ENCODE data around the gene TOMM40L. TPM values are rescaled to one million over a fixed set of nuclear protein-coding genes. Genes with fewer than 3 reads are reported as not detected.

The TOMM40L gene
- total RNA-seq, 1 experiment from 2014 or later: 6.7 TPM

DNA sequence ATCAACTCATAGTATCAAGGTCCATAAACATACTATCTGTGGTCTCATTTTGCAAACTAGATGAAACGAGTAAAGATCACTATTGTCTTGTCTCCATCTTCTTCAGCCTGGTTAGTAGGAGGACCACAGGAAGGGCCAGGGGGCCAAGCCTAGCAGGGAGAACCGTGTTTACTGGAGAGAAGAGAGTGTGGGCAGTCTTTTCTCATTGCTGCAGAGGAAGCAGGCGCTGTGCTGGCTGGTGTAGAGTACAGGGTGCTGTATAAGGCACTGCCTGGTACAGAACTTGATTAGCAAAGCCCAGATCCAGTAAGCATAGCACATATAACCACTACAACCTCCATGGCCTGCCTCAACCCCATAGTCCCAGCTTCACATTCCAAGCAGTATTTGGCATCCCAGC lies 38.5 kb upstream of the TOMM40L start:
- no peak overlapping the region for H3K4me3 ChIP-seq
- H2AFZ ChIP-seq: no peak overlapping the region
- H3K27me3 ChIP-seq (ENCODE audit: insufficient read depth, low read depth): no peaks in the 10 kb centered on the region
- no peaks in the 10 kb centered on the region for H4K20me1 ChIP-seq (ENCODE audit: insufficient read depth)
- POLR2A ChIA-PET (ENCODE audit: unreplicated experiment): no interaction called here
- no peaks in the 10 kb centered on the region for H3K9me2 ChIP-seq (ENCODE audit: insufficient read depth)
- no peak overlapping the region for H3K27ac ChIP-seq
- intact Hi-C loops (cut with micrococcal nuclease; ENCODE audit: unreplicated experiment): no loop called here
- H3K9me3 ChIP-seq (ENCODE audit: insufficient read depth, low read depth): no peaks in the 10 kb centered on the region
- H3K4me1 ChIP-seq (replicated peaks; ENCODE audit: insufficient read depth): peaks cover 5% of the 10 kb centered on the region
- CTCF ChIA-PET: interaction anchor here (0.5 kb wide), 1 partner anchor 195 kb away, joined by 6 read pairs; no protein-coding TSS in a partner anchor
- TF ChIP-seq, protein P1, sequence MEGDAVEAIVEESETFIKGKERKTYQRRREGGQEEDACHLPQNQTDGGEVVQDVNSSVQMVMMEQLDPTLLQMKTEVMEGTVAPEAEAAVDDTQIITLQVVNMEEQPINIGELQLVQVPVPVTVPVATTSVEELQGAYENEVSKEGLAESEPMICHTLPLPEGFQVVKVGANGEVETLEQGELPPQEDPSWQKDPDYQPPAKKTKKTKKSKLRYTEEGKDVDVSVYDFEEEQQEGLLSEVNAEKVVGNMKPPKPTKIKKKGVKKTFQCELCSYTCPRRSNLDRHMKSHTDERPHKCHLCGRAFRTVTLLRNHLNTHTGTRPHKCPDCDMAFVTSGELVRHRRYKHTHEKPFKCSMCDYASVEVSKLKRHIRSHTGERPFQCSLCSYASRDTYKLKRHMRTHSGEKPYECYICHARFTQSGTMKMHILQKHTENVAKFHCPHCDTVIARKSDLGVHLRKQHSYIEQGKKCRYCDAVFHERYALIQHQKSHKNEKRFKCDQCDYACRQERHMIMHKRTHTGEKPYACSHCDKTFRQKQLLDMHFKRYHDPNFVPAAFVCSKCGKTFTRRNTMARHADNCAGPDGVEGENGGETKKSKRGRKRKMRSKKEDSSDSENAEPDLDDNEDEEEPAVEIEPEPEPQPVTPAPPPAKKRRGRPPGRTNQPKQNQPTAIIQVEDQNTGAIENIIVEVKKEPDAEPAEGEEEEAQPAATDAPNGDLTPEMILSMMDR (conservative IDR thresholded peaks at IDR 0.05): no peak
- no peak for TF ChIP-seq EZH2 (IDR thresholded peaks at IDR 0.05; ENCODE audit: low read depth)
- no peaks in the 10 kb centered on the region; the same call in 1 of the 2 replicates for H3F3A ChIP-seq (ENCODE audit: insufficient read depth, low read depth)
- BruUV-seq (replicated peaks): no TSS peak
- no peaks in the 10 kb centered on the region for H3K79me2 ChIP-seq (ENCODE audit: low read depth)
- H3K36me3 ChIP-seq (ENCODE audit: low read depth): no peaks in the 10 kb centered on the region
- no peak for DNase-seq
- no peak overlapping the region for H3K4me2 ChIP-seq

DNA sequence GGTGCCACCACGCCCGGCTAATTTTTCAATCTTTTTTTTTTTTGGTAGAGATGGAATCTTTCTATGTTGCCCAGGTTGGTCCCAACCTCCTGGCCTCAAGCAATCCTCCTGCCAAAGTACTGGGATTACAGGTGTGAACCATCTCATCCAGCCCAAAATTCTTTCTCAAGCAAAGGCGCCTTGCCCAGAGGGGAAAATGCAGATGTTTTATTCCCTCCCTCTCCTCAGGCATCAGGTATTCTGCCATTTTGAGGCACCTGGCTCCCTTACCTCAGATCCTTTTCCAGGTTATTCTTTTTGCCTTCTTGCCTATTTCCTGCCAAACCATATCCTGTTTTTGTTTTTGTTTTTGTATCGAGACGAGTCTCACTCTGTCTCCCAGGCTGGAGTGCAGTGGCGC lies 37.5 kb upstream of the TOMM40L start:
- Histone ChIP-seq H3K4me3 (no peak overlapping the region), H4K20me1 (ENCODE audit: insufficient read depth) (no peaks in the 10 kb centered on the region), H3K27ac (no peak overlapping the region), H3K9me3 (ENCODE audit: insufficient read depth, low read depth) (no peaks in the 10 kb centered on the region), H3K36me3 (ENCODE audit: low read depth) (no peaks in the 10 kb centered on the region), H3K27me3 (ENCODE audit: insufficient read depth, low read depth) (no peaks in the 10 kb centered on the region), H3K4me1 (replicated peaks; ENCODE audit: insufficient read depth) (no peaks in the 10 kb centered on the region), H3K79me2 (ENCODE audit: low read depth) (no peaks in the 10 kb centered on the region), H2AFZ (no peak overlapping the region), H3K9me2 (ENCODE audit: insufficient read depth) (no peaks in the 10 kb centered on the region), H3F3A (ENCODE audit: insufficient read depth, low read depth) (no peaks in the 10 kb centered on the region), H3K4me2 (no peak overlapping the region)
- DNase-seq: no peak
- BruUV-seq (replicated peaks): no TSS peak
- intact Hi-C loops (cut with micrococcal nuclease; ENCODE audit: unreplicated experiment): no loop called here
- TF ChIP-seq EZH2 (IDR thresholded peaks at IDR 0.05; ENCODE audit: low read depth): no peak
- TF ChIP-seq, protein P1 (conservative IDR thresholded peaks at IDR 0.05): no peak
- POLR2A ChIA-PET (ENCODE audit: unreplicated experiment): no interaction called here
- CTCF ChIA-PET: interaction anchor here (0.7 kb wide), 1 partner anchor 12 kb away, joined by 3 read pairs; no protein-coding TSS in a partner anchor

DNA sequence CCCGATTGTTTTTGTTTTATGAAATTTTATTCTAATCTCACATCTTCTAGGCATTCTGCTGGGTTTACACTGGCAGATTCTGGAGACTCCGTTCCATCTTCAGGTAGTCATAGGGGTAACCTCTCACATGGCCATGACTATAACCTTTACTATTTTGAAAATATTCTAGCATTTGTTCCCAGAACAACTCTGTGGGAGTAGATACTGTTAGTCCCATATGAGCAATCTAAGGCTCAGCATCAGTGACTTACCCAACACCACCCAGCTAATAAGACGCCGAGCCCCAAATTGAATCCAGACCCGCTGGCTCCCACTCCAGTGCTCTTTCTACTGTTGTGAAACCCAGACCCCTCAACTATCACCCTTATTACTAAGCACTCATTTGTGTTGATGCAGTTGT lies 36.8 kb upstream of the TOMM40L start:
- BruUV-seq (replicated peaks): no TSS peak
- H3K36me3 ChIP-seq (ENCODE audit: low read depth): no peaks in the 10 kb centered on the region
- no peaks in the 10 kb centered on the region for H4K20me1 ChIP-seq (ENCODE audit: insufficient read depth)
- H2AFZ ChIP-seq: no peak overlapping the region
- H3K27me3 ChIP-seq (ENCODE audit: insufficient read depth, low read depth): no peaks in the 10 kb centered on the region
- no peaks in the 10 kb centered on the region for H3K9me2 ChIP-seq (ENCODE audit: insufficient read depth)
- H3K4me1 ChIP-seq (replicated peaks; ENCODE audit: insufficient read depth): no peaks in the 10 kb centered on the region
- no peak for DNase-seq
- TF ChIP-seq EZH2 (IDR thresholded peaks at IDR 0.05; ENCODE audit: low read depth): no peak
- TF ChIP-seq, protein P1 (conservative IDR thresholded peaks at IDR 0.05): no peak
- no peak overlapping the region for H3K27ac ChIP-seq
- H3K79me2 ChIP-seq (ENCODE audit: low read depth): no peaks in the 10 kb centered on the region
- H3K9me3 ChIP-seq (ENCODE audit: insufficient read depth, low read depth): no peaks in the 10 kb centered on the region
- H3K4me2 ChIP-seq: no peak overlapping the region
- H3K4me3 ChIP-seq: no peak overlapping the region
- intact Hi-C loops (cut with micrococcal nuclease; ENCODE audit: unreplicated experiment): no loop called here
- ChIA-PET POLR2A (ENCODE audit: unreplicated experiment) (no interaction called here), CTCF (interaction anchor here (0.7 kb wide), 1 partner anchor 13 kb away, joined by 3 read pairs; no protein-coding TSS in a partner anchor)
- H3F3A ChIP-seq (ENCODE audit: insufficient read depth, low read depth): no peaks in the 10 kb centered on the region
